ENCODE results near the gene ERICH6.

DNA sequence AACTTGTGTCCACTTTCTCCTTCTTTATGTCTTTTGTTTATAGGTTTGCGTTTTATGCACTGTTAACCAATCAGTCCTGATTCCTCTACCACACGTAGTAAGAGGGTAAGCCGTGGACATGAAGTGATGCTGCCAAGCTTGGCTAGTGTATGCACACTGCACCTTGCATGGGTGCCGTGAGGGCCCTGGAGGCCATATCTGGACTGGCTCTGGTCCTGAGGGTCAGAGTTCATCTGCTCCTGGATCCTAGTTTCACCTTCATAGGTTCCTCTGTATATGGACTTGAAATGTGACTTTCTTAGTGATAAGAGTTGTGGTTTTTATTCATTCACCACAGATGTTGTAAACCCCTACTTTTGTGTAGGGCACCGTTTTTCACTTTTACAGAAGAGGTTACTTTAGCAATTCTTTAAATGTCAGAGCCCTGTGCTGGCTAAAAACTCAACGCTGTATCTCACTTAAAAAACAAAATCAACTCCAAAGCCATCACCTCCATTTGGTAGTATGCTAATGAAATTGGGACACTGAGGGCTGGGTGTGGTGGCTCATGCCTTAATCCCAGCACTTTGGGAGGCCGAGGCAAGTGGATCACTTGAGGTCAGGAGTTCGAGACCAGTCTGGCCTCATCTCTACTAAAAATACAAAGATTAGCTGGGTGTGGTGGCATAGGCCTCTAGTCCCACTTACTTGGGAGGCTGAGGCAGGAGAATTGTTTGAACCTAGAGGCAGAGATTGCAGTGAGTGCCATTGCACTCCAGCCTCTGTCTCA, 36.3 kb upstream of the ERICH6 start:
- TF ChIP-seq, protein P1, sequence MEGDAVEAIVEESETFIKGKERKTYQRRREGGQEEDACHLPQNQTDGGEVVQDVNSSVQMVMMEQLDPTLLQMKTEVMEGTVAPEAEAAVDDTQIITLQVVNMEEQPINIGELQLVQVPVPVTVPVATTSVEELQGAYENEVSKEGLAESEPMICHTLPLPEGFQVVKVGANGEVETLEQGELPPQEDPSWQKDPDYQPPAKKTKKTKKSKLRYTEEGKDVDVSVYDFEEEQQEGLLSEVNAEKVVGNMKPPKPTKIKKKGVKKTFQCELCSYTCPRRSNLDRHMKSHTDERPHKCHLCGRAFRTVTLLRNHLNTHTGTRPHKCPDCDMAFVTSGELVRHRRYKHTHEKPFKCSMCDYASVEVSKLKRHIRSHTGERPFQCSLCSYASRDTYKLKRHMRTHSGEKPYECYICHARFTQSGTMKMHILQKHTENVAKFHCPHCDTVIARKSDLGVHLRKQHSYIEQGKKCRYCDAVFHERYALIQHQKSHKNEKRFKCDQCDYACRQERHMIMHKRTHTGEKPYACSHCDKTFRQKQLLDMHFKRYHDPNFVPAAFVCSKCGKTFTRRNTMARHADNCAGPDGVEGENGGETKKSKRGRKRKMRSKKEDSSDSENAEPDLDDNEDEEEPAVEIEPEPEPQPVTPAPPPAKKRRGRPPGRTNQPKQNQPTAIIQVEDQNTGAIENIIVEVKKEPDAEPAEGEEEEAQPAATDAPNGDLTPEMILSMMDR (IDR thresholded peaks at IDR 0.05), result no peak
- no peak for TF ChIP-seq POLR2A (IDR thresholded peaks at IDR 0.05)

Measured in testis (tissue), 2 donors.